SK-N-SH treated with all-trans-retinoic acid at 6 μM for 48 hours (cell line): ENCODE measurements around the gene CD300LF.

Source experiments
- ARNTL ChIP-seq: fragments of 450-650 bp; formaldehyde crosslinking; IDR thresholded peaks from 2 replicates; pipeline ENCODE4 v1.5.0; 2020; ENCODE audit warnings: low read depth, mild to moderate bottlenecking, moderate library complexity, borderline replicate concordance
- BACH2 ChIP-seq: fragments of 250-450 bp; sonication (Bioruptor Pico); IDR thresholded peaks from 2 replicates; pipeline ENCODE4 v1.9.0; 2021; ENCODE audit warnings: mild to moderate bottlenecking, borderline replicate concordance
- CREB5 ChIP-seq: fragments of 250-450 bp; sonication (Bioruptor Pico); IDR thresholded peaks from 2 replicates; pipeline ENCODE4 v1.5.1; 2020; ENCODE audit warnings: low read depth, mild to moderate bottlenecking, moderate library complexity
- CSRNP3 ChIP-seq: fragments of 250-450 bp; sonication (Bioruptor Pico); IDR thresholded peaks from 2 replicates; pipeline ENCODE4 v1.5.1; 2021; ENCODE audit warnings: mild to moderate bottlenecking, moderate library complexity
- ISL1 ChIP-seq: fragments of 250-450 bp; sonication (Bioruptor Pico); IDR thresholded peaks from 2 replicates; pipeline ENCODE4 v2.1.2; 2022; ENCODE audit warnings: mild to moderate bottlenecking, moderate library complexity
- OSR1 ChIP-seq: fragments of 250-450 bp; sonication (Bioruptor Pico); IDR thresholded peaks from 2 replicates; pipeline ENCODE4 v1.8.0; 2022; ENCODE audit warnings: moderate library complexity, mild to moderate bottlenecking, inconsistent platforms
- PATZ1 ChIP-seq: fragments of 250-450 bp; sonication (Bioruptor Pico); IDR thresholded peaks from 2 replicates; pipeline ENCODE4 v1.8.0; 2020; ENCODE audit warnings: mild to moderate bottlenecking, moderate library complexity, borderline replicate concordance
- RARB ChIP-seq: fragments of 250-450 bp; sonication (Bioruptor Pico); IDR thresholded peaks from 2 replicates; pipeline ENCODE4 v1.8.0; 2021; ENCODE audit warnings: mild to moderate bottlenecking, moderate library complexity
- SNAI2 ChIP-seq: fragments of 250-450 bp; sonication (Bioruptor Pico); IDR thresholded peaks from 2 replicates; pipeline ENCODE4 v1.5.0; 2020; ENCODE audit warnings: mild to moderate bottlenecking, moderate library complexity
- TCF4 ChIP-seq: fragments of 250-450 bp; sonication (Bioruptor Pico); IDR thresholded peaks from 2 replicates; pipeline ENCODE4 v1.8.0; 2021; ENCODE audit warnings: mild to moderate bottlenecking, moderate library complexity, borderline replicate concordance
- TOX ChIP-seq: fragments of 250-450 bp; sonication (Bioruptor Pico); IDR thresholded peaks from 2 replicates; pipeline ENCODE4 v1.8.0; 2021; ENCODE audit warnings: mild to moderate bottlenecking, moderate library complexity, borderline replicate concordance
- TSHZ2 ChIP-seq: fragments of 250-450 bp; sonication (Bioruptor Pico); IDR thresholded peaks from 2 replicates; pipeline ENCODE4 v1.5.0; 2020; ENCODE audit warnings: mild to moderate bottlenecking, moderate library complexity
- ZFP3 ChIP-seq: fragments of 250-450 bp; sonication (Bioruptor Pico); IDR thresholded peaks from 2 replicates; pipeline ENCODE4 v1.5.0; 2020; ENCODE audit warnings: mild to moderate bottlenecking, moderate library complexity
- ZNF8 ChIP-seq: fragments of 450-650 bp; formaldehyde crosslinking; IDR thresholded peaks from 2 replicates; pipeline ENCODE4 v1.5.0; 2020; ENCODE audit warnings: mild to moderate bottlenecking, moderate library complexity

GRCh38 chr17:74759243-74759801 lies 46.6 kb upstream of the CD300LF start:
- no peak for TF ChIP-seq CREB5 (CRISPR knock-in tag)
- TF ChIP-seq RARB = no peak
- TF ChIP-seq BACH2 = no peak
- TF ChIP-seq ZFP3 = no peak
- no peak for TF ChIP-seq SNAI2 (CRISPR knock-in tag)
- no peak for TF ChIP-seq ISL1 (CRISPR knock-in tag)
- no peak for TF ChIP-seq ARNTL (CRISPR knock-in tag)
- TF ChIP-seq PATZ1 (CRISPR knock-in tag) = no peak
- no peak for TF ChIP-seq TSHZ2 (CRISPR knock-in tag)
- no peak for TF ChIP-seq OSR1
- TF ChIP-seq CSRNP3 (CRISPR knock-in tag) = no peak
- no peak for TF ChIP-seq TOX
- no peak for TF ChIP-seq ZNF8 (CRISPR knock-in tag)
- no peak for TF ChIP-seq TCF4 (CRISPR knock-in tag)
